HEK293 (cell line): ENCODE measurements around the gene ITPKB.

ENCODE experiments used
- ZNF184 ChIP-seq: fragments of 450-650 bp; IDR thresholded peaks from 2 replicates; pipeline ENCODE4 v1.5.1; 2018; ENCODE audit warnings: missing biosample characterization, mild to moderate bottlenecking, missing genetic modification characterization
- ZNF747 ChIP-seq: fragments of 450-650 bp; formaldehyde crosslinking; IDR thresholded peaks from 2 replicates; pipeline ENCODE4 v1.5.1; 2016; ENCODE audit warnings: missing biosample characterization, missing genetic modification characterization

DNA sequence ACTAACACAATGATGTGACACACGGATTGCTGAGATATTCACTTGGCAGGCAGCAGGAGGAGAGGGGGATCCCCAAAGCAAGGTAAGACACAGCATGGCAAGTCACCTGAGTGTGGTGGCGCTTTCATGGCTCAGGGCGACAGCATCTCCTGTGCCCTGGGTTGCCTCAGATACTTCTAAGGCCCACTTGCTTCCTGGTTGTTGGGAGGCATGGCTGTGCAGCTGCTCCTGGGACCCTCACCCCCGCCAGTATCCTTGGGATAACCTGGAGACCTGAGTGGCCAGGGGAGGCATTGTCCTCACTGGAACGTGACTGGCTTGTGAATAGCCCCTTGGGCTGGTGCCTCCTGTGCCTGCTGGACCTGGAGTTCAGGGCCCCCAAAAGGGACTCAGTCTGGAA, 120.7 kb downstream of the ITPKB start:
- TF ChIP-seq ZNF184 (tag by site-specific recombination) (no peak), ZNF747 (no peak)
